Ishikawa (cell line): ENCODE measurements around the gene LMF1.

Experiments
- CEBPB ChIP-seq: IDR thresholded peaks from 2 replicates; pipeline ENCODE4 v1.6.1; 2012
- CREB1 ChIP-seq: IDR thresholded peaks from 2 replicates; pipeline ENCODE4 v1.6.1; 2012; ENCODE audit warnings: low read depth
- EGR1 ChIP-seq: IDR thresholded peaks from 2 replicates; pipeline ENCODE4 v1.6.1; 2012
- EP300 ChIP-seq: IDR thresholded peaks from 2 replicates; pipeline ENCODE4 v1.6.1; 2012; ENCODE audit warnings: borderline replicate concordance
- FOXM1 ChIP-seq: IDR thresholded peaks from 2 replicates; pipeline ENCODE4 v1.6.1; 2012; ENCODE audit warnings: low read depth, borderline replicate concordance
- MAX ChIP-seq: IDR thresholded peaks from 2 replicates; pipeline ENCODE4 v1.6.1; 2012
- NFIC ChIP-seq: IDR thresholded peaks from 2 replicates; pipeline ENCODE4 v1.6.1; 2012
- RAD21 ChIP-seq: IDR thresholded peaks from 2 replicates; pipeline ENCODE4 v1.6.1; 2012; ENCODE audit warnings: low read depth
- REST ChIP-seq: IDR thresholded peaks from 2 replicates; pipeline ENCODE4 v1.6.1; 2012; ENCODE audit warnings: low read depth, mild to moderate bottlenecking
- TAF1 ChIP-seq: IDR thresholded peaks from 2 replicates; pipeline ENCODE4 v1.6.1; 2012; ENCODE audit warnings: low read depth, mild to moderate bottlenecking
- TCF12 ChIP-seq: IDR thresholded peaks from 2 replicates; pipeline ENCODE4 v1.6.1; 2012; ENCODE audit warnings: low read depth
- TEAD4 ChIP-seq: IDR thresholded peaks from 2 replicates; pipeline ENCODE4 v1.6.1; 2012
- USF1 ChIP-seq: IDR thresholded peaks from 2 replicates; pipeline ENCODE4 v1.6.1; 2012
- YY1 ChIP-seq: IDR thresholded peaks from 2 replicates; pipeline ENCODE4 v1.6.1; 2012; ENCODE audit warnings: low read depth
- ZBTB7A ChIP-seq: IDR thresholded peaks from 2 replicates; pipeline ENCODE4 v1.6.1; 2012; ENCODE audit warnings: low read depth

LMF1 gene

DNA sequence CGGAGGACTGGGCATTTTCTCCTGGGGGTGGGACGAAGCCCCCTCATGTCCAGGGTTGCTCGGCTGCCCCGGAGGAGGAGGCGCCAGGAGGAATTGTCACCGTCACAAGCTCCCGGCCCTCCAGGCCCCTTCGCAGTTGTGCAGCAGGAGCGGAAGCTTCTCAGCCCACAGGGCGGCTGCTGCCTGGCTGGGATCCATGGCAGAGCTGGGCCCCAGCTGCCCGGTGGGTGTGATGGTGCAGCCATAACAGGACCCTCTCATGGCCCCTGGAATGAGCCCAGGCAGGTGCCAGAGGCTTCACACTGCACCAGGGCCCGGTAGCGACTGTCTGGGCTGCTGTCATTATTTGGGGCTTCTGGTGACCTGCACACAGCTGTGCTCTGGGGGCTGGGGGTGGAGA, 115.3 kb downstream of the LMF1 start:
- no peak for TF ChIP-seq CREB1
- TF ChIP-seq EGR1, result no peak
- no peak for TF ChIP-seq MAX
- no peak for TF ChIP-seq TCF12
- TF ChIP-seq NFIC, result no peak
- no peak for TF ChIP-seq FOXM1

GRCh38 chr16:854808-855410, 115.9 kb downstream of the LMF1 start:
- no peak for TF ChIP-seq TAF1
- TF ChIP-seq FOXM1, result no peak
- no peak for TF ChIP-seq EP300
- TF ChIP-seq NFIC, result no peak
- no peak for TF ChIP-seq REST
- TF ChIP-seq EGR1, result no peak
- no peak for TF ChIP-seq USF1
- no peak for TF ChIP-seq RAD21
- no peak for TF ChIP-seq CEBPB
- TF ChIP-seq MAX, result no peak
- no peak for TF ChIP-seq ZBTB7A
- no peak for TF ChIP-seq TEAD4
- no peak for TF ChIP-seq CREB1
- TF ChIP-seq YY1, result no peak
- no peak for TF ChIP-seq TCF12

- TF ChIP-seq RAD21 (no peak), ZBTB7A (no peak), TAF1 (no peak), TEAD4 (no peak), CREB1 (no peak), TCF12 (no peak), EGR1 (no peak), FOXM1 (no peak), NFIC (no peak), EP300 (no peak), MAX (no peak), REST (no peak), USF1 (no peak), CEBPB (no peak), YY1 (no peak)
Observed at GRCh38 chr16:853981-854807, 116.6 kb downstream of the LMF1 start.

- no peak for TF ChIP-seq ZBTB7A
- TF ChIP-seq NFIC, result no peak
- no peak for TF ChIP-seq TEAD4
- no peak for TF ChIP-seq RAD21
- TF ChIP-seq MAX, result no peak
Observed at GRCh38 chr16:853306-853705, 117.5 kb downstream of the LMF1 start.

DNA sequence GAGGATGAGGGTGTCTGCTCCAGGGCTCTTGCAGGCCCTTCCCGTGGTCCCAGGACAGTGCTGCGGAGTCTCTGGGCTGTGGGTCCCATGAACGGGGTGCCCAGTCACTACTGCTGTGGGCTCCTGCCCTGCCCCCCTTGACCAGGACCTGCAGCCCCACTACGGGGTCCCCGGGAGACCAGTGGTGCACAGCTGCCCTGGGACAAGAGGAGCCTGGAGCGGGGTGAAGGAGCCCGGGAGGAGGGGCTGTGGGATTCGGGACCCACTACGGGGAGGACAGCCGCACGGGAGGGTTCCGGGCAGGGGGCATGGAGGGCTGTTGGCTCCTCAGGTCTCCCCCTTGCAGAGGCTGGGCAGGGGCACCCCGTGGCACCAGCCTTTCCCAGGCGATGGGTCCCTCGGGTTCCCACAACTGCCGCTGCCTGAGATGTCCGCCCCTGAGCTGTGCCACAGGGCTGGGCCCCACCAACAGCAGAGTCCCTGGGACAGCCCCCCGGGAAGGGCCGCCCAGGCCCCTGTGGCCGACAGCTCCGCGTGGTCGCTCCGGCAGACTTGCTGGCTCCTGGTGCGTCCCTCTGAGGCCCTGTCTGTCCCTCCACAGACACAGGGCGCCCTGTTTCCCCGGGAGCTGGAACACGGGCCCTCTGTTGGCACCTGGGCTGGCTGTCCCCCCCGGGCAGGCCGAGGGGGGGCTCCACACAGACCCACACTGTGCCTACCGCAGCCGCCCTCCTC, 118.2 kb downstream of the LMF1 start:
- TF ChIP-seq CEBPB (no peak), ZBTB7A (no peak), EGR1 (no peak), REST (no peak), NFIC (no peak), CREB1 (no peak), RAD21 (no peak), YY1 (no peak), EP300 (no peak), TAF1 (no peak), USF1 (no peak), TCF12 (no peak)
